HCEC 1CT (cell line): ENCODE data around the gene PNMT.

Experiments used
- DNase-seq: peaks from one replicate; pipeline ENCODE4 v3.0.0-alpha.2; 2017

Gene PNMT

DNA sequence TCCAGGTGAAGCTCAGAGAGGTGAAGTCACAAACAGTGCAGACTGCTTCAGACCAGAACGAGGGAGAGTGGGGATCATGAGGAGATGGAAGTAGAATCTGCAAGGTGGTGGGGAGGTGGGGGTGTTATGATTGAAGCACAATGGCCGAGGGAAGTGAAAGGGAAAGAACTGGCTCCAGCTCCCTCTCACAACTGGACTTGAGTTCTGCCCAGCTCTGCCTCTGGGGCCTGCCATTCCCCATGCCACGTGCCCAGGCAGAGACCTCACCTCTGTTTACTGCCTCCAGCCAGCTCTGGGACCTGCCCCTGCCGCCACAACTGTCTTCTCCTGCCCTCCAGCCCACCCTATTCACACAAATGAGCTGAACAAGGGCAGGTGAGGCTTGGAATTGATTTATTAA is 2.5 kb downstream of the PNMT start:
- no peak for DNase-seq

DNA sequence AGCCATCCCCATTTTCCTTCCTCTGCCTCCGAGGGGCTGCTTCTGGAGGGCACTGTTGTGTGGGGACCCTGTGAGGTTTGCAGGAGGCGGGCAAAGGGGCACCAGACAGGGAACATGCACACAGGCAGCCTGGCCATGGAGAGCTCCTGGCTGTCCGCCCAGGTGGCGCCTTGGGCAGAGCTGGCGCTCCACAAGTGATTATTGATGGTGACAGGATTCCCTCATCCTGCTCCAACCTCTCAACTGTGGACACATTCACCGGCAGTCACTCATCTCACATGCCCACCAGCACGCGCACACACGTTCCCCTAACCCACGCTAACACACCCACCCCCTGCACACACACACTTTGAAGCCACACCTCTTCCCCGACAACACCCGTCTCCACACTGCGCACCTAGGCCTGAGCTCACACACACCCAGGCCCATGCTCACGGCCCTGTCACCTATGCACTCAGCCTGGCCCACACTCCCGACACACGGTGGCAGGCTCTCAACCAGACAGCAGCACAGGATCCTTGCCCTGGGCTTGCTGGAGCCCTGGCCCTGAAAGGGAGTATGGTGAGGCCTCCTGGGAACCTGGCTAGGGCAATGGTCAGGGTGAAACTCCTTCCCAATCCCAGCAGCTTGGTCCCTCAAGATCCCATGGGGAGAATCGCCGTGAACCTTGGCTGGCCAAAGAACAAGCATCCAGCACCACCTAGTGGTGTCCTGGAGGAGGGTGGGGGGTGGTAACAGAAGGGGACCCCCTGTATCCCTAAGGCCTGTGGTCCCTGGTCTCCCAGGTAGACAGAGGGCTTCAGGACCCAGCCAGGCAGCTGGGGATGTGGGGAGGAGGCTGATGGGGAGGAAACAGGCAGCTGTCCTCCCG is 3.6 kb downstream of the PNMT start:
- DNase-seq = peak; percentile 32

DNA sequence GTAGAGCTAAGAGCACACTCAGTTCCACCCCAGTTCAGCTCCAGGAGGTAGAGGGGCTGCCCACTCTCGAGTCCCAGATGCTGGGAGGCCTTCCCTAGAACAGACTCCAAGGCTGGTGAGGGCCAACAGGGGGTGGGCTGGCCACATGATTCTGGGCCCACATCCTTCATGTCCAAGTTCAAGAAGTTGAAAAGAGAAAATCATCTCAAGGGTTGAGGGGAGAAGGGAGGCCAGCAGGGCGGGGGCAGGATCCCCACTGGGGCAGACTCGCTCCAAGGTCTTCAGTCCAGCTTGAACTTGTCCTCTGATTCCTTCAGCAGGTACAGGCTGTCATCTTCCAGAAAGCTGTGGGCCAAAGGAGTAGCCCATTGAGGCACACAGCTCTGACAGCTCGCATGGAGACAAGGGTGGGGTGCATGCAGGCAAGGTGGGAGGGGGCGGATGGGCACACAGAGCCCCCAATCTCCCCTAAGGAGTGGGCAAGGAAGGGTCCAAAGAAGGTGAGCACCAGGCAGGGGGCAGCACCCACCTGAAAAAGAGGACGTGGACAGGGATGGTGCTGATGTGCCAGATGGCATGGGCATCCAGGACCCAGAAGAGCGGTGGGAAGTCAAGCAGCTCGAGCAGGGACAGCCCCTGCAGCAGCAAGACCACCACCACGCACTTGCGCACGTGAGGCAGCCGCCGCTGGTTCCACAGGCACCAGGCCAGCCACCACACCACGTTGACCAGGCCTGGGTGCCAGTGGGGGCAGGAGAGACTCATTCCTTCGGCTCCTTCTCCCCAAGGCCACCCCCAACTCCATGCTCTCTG is 4.5 kb downstream of the PNMT start:
- DNase-seq = no peak

DNA sequence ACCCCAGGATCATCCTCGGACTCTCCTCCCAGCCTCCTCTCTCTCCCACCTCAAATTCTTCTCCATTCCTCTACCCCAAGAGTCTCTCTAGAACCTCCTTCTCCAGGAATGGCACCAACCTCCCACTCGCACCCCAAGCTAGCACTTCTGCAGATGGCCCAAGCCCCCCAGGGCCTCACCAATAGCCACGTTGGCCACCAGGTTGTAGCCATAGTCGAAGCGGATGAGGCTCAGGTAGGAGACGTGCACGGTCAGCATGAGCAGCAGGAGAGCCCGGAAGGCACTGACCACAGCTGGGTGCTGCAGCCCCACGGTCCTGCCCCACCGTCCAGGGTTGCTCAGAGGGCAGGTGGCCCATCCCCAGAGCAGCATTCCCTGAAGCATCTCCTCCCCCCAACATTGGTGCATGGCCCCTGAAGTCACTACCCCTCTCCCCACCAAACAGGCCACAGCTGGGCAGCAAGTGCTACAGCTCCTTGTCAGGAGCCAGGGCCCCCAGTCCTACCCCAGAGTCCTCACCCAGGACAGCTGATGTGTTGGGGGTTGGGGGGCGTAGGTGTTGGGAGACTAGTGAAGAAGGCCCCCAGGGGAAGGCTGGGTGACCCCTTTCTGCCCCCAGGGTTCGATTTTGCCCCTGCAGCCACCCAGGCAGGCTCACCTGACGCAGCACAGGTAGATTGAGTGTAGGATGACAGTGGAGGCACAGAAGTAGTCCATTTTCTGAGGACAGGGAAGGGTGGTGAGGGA is 5.3 kb downstream of the PNMT start:
- DNase-seq = no peak

DNA sequence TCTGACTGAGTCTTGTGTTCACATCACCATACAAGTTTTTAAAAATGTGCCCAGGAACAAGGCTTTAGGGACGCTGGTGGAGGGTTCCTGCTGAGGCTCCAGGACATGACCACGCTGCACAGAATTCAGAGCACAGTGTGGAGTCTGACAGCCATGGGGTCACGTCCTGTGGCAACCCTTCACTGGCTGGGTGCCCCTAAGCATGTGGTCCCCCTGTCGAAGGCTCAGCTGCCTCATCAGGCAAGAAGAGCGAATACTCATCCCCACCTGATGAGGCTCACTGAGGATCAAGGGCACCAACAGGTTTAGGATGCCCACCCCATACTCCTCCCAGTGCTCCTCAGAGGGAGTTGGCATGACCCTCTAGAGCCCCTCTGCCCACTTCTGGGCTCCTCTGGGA is 5.9 kb downstream of the PNMT start:
- DNase-seq = no peak

DNA sequence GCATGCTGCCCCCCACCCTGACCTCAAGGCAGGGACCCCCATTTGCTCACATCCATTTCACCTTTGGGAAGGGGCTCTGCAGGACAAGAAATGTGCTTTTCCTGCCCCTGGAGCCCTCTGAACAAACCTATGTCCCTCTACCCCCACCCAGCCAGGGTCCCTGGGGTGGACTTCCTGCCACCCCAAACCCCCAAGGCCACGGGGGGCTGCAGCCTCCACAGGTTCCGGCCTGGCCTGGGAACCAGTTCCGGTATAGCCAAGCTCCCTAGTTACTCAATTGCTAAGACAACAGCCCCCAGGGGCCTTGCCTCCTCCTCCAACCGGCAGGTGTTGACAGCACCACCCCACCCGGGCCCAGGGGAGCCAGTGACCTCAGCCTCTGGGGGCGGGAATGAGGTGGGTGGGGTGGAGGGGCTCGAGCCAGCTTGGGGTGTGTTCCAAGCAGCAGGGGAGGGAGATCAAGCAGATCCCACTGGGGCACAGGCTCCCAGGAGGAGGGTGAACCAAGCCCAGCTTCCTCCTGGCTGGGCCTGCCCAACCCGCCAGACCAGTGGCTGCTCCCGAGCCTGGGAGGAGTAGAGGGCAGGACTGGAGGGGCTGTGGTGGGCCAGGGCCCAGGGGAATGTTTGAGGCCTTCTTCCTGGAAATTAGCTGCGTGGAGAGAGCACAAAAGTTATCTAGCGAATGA is 6.6 kb downstream of the PNMT start:
- no peak for DNase-seq

DNA sequence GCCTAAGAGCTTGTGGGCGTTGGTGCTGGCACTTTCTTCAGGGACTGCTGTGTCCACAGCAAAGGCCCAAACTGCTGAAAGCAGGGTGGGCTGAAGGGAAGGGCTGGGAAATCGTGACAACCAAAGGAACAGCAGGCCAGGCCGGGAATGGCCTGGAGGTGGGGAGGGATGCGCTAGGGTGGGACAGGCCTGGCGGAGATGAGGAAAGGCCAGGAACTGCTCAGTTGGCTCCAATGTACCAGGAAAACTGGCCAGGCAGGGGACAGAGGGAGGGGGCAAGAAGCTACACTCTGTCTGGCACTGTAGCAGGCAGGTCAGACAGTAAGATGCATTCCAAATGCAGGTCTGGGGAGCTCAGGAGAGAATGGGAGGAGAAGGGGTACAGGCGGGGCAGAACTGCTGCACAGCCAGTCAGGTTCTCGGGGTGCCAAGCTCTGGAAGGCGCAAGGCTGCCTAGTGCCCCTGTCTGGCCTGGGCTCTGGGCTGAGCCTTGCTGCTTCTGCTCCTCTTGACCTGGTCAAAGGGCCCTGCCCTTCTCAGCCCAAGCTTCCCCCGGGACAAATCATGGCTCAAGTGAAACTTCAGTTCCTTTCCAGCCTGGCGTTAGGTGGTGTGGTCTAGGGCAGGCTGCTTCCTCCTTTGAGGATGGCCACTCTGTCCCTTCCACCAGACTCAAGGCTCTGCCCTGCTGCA is 7.3 kb downstream of the PNMT start:
- no peak for DNase-seq

DNA sequence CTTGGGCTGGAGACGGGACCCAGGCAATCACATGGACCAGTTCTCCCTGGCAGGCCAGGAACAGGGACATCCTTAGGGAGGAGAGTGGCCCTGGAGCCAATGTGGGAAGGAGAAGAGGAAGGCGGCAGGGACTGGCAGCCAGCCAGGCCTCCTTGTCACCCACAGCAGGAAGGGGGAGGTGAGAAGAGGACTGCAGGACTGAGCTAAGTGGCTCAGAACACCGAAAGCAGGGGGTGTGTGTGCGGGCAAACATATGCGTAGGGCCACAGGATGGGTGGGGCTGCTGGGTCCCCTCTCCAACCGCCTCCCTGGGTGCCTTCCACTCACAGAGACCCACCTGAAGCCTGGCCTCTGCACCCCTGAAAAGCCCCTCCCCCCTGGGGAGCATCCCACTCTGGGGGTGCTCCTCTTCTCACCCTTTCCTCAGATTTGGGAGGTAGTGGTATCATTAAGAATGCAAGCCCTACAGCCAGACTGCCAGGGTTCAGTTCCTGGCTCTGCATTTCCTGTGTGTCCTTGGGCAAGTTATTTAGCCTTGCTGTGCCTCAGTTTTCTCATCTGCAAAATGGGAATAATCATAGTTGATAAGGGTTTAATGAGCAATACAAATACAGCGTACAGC is 8.1 kb downstream of the PNMT start:
- no peak for DNase-seq

DNA sequence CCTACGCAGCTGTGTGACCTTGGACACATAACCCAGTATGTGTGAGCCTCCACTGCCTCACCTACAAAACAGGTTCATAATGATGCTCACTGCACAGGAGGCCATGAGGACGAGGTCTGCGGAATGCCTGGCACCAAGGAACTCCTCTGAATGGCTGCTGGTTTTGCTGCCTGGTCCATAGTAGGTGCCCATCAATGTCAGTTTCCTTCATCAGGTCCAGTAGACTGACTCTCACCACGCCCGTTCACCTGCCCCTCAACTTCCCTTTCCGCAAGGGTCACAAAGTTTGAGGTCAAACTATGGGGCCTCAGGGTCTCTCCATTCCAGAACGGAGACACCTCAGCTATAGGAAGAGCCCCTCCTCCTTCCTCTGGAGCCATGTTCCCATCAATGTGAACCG is 8.8 kb downstream of the PNMT start:
- DNase-seq = no peak

DNA sequence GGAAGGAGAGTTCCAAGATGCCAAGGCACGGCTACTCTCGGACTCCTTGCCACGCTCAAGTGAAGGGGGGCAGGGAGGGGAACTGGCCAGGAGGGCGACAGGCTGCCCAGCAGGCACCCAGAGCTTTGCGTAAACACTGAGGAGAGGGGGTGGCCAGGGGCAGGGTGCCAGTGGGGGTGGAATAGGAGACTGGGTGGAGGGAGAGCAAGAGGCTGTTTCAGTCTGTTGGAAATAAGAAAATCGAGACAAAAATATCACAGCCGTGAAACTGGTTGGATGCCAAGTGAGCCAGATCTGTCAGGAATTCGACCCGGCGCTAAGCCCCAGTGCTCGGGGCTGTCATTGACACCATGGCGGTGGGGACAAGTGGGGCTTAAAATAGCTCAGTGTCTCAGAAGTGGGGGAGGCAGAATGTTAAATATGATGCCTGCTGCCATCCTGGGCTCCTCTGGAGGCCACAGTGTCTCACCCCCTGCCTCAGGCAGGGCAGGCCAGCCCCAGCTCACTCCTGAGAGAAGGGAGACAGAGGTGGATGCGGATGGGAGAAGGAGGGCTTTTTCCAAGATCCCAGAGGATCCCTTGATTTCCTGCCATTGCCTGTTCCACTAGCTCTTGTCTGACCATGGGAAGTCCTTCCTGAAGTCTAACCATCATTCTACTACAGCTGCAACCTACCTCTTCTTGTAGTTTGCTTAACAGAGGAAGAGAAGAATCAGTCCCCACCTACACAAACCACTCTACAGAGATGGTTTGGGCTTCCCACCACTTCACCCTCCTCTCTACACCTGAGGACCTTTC is 9.5 kb downstream of the PNMT start:
- no peak for DNase-seq

DNA sequence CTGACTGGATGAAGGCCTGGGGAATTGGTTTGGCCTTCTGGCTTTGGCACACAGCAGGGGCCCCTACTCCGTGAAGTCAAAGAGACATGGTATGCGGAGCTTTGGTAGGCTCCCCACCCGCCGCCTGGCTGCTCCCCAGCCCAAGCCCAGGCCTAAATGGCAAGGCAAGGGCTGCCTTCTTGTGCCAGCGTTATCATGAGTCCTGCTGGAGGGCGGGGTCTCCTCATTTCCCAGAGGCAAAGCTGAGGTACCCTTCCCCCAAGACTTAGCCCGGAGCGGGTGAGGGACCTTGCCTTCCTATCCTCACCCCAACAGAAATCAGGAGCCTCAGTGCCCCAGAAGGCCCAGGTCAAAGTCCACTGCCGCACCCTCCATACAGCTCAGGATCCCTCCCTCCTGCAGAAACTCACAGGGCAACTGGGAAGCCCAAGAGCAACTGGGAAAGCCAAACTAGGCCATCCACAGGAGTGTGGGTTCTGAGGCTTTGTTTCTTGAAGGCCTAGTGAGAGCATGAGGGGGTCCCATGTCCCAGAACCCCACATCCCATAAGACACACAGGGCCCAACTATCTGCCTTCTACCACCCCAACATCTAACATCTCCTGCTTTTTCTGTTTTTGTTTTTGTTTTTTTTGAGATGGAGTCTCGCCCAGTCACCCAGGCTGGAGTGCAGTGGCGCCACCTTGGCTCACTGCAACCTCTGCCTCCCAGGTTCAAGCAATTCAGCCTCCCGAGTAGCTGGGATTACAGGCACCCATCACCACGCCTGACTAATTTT is 10.3 kb downstream of the PNMT start:
- no peak for DNase-seq

DNA sequence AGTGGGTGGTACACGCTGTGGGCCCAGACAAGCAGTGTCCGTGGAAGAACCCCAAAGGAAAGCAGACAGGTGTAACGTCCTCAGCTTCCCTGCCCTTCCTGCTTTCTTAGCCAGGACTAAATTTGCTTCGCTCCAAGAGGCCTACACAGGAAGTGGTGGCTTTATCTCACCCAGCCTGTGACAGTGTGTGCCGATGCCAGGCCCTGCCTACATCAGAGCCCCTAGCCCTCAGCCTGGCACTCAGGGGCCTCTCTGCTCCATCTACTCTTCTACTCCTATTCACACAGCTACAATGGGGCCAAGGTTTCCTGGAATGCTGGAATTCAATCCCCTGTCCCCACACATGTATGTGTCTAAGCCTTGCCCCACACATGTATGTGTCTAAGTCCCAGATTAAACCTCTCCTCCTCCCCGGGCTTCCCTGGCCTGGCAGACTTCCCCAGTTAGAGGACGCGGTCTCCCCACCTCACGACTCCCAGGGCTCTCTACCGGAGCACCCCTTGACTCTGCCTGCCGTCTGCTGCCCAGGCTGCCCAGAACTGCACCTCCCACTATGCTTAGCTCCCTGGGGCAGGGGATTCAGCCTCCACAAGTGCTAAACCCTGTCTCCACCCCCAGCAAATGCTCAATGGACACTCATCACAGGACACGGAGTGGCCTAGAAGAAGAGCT is 11.4 kb downstream of the PNMT start:
- DNase-seq = no peak

DNA sequence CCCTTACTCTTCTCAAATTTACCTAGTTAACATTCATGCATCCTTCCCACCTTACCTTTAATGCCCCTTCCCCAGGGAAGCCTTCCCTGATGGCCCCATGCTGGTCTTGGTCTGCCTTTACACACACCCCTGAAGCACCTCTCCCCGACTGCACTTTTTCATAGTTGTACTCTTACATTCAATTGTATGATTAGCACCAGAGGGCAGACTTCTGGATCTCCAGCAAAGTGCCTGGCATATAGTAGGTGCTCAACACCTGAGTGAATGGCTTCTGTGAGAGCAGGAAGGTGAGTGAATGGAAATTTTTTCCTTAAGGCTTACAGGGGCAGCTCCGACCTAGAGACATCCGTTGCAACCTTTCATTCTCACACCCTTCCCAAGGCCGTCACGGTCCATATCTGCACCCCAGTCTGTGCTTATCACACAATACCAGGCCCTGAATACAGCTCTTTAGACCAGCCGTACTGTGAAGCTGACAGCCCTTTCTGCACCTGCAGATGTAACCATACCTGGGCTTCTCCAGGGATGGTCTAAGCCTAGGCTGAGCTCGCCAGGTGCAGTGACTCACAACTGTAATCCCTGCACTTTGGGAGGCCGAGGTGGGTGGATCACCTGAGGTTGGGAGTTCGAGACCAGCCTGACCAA is 15.2 kb downstream of the PNMT start:
- no peak for DNase-seq

DNA sequence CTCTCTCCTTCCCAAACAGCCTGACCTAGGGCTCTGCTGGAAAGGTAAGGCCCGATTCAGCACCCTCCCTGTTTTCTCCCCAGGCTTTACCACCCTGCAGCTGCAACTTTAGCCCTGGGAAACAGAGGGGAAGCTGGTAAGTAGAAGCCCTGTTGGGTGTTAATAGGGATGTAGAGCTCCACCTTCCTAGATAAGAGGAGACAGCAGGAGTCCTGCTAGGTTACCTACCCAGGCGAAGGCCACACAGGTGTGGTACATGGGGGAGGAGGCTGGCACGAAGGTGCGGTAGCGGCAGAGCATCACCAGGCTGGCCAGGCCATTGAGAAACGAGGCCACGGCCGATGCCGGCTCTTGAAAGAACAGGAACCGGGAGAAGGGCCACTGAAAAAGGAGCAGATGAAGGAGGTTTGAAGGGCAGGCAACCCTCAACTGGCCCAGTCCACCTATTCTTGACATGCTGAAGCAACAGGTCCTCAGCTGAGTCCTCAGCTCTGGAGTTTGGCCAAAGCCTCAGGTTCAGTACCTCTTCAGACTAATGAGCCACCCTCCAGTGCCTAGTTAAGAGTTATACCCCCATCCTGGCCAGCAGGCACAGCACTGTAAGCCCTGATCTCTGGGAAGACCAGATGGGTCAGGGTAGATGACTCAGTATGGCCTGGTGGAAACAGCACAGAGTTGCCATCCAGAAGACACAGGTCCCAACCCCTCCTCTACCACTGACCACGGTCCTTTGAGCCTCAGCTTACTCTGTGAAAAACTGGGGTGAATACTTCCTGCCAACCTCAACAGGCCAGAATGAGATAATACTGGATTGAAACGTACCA is 16.3 kb downstream of the PNMT start:
- no peak for DNase-seq

DNA sequence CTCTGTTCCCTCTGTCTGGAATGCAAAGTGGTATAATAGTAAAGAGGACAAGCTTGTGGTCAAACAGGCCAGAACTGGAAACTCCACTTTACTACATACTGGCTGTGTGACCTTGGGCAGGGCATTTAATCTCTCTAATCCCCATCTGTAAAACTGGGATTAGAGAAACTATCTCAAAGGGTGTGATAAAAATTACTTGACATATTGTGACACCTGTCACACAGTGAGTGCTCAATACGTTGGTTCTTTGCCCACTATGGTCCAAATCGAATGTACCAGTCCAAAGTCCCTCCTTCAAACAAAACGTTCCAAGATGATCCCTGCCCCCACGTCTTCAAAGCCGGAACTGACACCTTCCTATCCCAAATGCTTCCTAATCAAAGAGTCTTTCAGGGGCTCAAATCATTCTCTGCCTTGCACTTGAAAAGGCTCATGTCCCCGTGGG is 18.9 kb downstream of the PNMT start:
- no peak for DNase-seq

DNA sequence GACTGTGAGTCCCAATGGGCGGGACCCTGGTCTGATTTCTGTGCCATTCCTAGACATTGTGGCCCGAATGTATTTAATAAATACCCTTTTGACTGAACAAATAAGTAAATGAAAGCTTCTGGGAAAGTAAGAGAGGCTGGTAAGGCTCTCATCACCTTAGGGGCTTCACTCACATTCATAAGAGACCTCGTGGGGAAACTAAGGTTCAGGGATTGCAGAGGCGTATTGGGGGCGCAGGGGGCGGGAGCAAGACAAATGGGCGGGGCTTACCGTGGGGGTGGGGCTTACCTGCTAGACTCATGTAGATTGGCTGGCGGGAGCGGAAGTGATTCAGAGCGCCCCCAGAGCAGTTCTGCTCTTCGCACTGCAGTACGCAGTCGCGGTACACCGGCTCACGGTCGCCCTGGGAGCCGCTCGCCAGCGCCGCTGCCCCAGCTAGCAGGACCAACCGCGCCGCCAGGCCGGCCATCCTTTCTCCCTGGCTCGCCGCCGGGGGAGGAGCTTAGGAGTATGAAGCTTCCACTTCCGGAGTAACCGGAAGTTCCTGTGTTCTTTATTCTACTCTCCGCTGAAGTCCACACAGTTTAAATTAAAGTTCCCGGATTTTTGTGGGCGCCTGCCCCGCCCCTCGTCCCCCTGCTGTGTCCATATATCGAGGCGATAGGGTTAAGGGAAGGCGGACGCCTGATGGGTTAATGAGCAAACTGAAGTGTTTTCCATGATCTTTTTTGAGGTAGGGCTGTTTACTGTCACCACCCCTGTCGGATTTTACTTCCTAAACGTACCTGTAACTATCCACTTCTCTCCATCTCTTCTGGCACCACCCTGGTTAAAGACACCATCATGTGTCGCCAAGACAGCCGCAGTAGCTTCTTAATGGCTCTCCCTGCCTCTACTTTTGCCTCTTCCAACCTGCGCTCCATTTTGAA is 19.6 kb downstream of the PNMT start, which contains the start of gene PGAP3:
PGAP3 (minus strand) TSS at position 512 of the 929 bp plus-strand sequence; CDS start at position 469, 43 bp downstream.
- DNase-seq = peak; percentile 91

DNA sequence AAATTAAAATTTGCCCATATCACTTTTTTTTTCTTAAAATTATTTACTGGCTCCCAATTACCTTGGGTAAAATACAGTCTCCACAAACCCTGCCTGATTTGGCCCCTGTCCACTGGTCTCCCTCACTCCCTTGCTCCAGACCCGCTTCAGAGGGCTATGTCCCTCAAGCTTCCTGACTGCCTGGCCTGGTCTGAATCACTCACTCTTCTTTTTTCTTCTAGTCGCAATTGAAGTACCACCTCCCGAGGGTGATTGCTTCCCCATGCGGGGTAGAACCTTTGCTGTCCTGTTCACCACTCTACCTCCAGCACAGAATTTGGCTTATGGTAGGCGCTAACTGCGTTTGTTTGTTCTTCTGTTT is 20.2 kb downstream of the PNMT start:
- no peak for DNase-seq
